ENCODE measurements around the gene CCSAP. TPM values are rescaled to one million over a fixed set of nuclear protein-coding genes. Genes with fewer than 3 reads are reported as not detected.

Gene CCSAP
- total and polyA plus RNA-seq, 9 donors = 3.3 to 9.2 (median 6.4) TPM

GRCh38 chr1:229309684-229310083, 33.2 kb downstream of the CCSAP start:
- Histone ChIP-seq H3K4me3 (no peak overlapping the region), H3K27me3 (no peaks in the 10 kb centered on the region), H3K27ac (no peak overlapping the region), H3K36me3 (no peaks in the 10 kb centered on the region), H3K4me1 (ENCODE audit: insufficient read depth) (no peaks in the 10 kb centered on the region), H3K9me3 (no peaks in the 10 kb centered on the region)
- no peak for DNase-seq
- intact Hi-C loops (cut with DNase I) = no loop called here
- TF ChIP-seq EP300 (IDR thresholded peaks at IDR 0.05) (no peak), POLR2A (IDR thresholded peaks at IDR 0.05) (no peak)
- TF ChIP-seq, protein P1, sequence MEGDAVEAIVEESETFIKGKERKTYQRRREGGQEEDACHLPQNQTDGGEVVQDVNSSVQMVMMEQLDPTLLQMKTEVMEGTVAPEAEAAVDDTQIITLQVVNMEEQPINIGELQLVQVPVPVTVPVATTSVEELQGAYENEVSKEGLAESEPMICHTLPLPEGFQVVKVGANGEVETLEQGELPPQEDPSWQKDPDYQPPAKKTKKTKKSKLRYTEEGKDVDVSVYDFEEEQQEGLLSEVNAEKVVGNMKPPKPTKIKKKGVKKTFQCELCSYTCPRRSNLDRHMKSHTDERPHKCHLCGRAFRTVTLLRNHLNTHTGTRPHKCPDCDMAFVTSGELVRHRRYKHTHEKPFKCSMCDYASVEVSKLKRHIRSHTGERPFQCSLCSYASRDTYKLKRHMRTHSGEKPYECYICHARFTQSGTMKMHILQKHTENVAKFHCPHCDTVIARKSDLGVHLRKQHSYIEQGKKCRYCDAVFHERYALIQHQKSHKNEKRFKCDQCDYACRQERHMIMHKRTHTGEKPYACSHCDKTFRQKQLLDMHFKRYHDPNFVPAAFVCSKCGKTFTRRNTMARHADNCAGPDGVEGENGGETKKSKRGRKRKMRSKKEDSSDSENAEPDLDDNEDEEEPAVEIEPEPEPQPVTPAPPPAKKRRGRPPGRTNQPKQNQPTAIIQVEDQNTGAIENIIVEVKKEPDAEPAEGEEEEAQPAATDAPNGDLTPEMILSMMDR (IDR thresholded peaks at IDR 0.05) = no peak
- 89 to 98% (median 94%) methylated on average over 2 of the region's 2 CpGs for WGBS, 3 donors

DNA sequence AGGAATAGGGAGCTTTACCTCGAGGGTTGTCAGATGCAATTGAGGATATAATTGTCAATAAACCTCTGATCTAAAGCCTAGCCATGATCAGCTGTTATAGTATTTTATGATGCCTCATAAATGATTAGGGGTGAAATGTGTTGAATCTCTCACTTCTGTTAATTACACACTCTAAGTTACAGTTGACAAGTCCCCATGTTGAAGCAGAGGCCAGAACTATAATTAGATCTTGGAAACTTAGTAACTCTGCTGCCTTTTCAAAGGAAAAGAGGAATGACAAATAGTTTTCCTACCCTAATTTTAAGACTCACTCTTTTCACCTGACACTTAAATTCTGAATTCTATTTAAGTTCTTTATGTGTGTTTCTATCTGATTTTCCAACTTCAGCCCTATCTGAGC, 33.8 kb downstream of the CCSAP start:
- no peak overlapping the region for H3K4me3 ChIP-seq
- H3K36me3 ChIP-seq = no peaks in the 10 kb centered on the region
- no peaks in the 10 kb centered on the region for H3K9me3 ChIP-seq
- intact Hi-C loops (cut with DNase I) = no loop called here
- no peak overlapping the region for H3K27ac ChIP-seq
- TF ChIP-seq, protein P1 (IDR thresholded peaks at IDR 0.05) = no peak
- TF ChIP-seq POLR2A (IDR thresholded peaks at IDR 0.05) (no peak), EP300 (IDR thresholded peaks at IDR 0.05) (no peak)
- H3K4me1 ChIP-seq (ENCODE audit: insufficient read depth) = no peaks in the 10 kb centered on the region
- WGBS, 3 donors = 56 to 67% (median 58%) methylated on average over 1 of the region's 1 CpG
- H3K27me3 ChIP-seq = no peaks in the 10 kb centered on the region
- no peak for DNase-seq

DNA sequence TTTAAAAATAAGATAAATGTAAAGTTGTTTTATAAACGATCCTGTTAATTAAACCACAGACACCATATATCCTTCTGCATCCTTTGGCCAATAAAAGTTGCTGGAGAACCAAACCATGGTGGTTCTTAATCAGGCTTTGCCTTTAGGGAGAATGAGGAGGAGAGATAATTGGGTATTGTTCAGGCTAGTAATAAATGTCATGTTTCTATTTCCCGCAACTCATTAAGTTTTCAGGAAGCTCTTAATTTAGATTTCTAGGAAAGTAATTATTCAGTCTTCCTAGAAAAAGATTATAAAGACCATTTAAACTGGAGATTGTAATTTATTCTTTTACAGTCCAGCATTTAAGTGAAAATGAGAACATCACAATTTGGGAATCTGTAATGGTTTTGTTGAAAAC, 37.5 kb downstream of the CCSAP start:
- H3K27ac ChIP-seq = no peak overlapping the region
- H3K4me3 ChIP-seq = no peak overlapping the region
- no peaks in the 10 kb centered on the region for H3K9me3 ChIP-seq
- 69 to 73% (median 70%) methylated on average over 2 of the region's 2 CpGs for WGBS, 3 donors
- no peaks in the 10 kb centered on the region for H3K36me3 ChIP-seq
- DNase-seq = no peak
- intact Hi-C loops (cut with DNase I) = no loop called here
- H3K27me3 ChIP-seq = no peaks in the 10 kb centered on the region
- H3K4me1 ChIP-seq (ENCODE audit: insufficient read depth) = peaks cover 2% of the 10 kb centered on the region
- TF ChIP-seq, protein P1 (IDR thresholded peaks at IDR 0.05) = no peak
- TF ChIP-seq POLR2A (IDR thresholded peaks at IDR 0.05) = no peak
- no peak for TF ChIP-seq EP300 (IDR thresholded peaks at IDR 0.05)

GRCh38 chr1:229303855-229304254, 39.0 kb downstream of the CCSAP start:
- DNase-seq = no peak
- no peak overlapping the region for H3K27ac ChIP-seq
- intact Hi-C loops (cut with DNase I) = no loop called here
- H3K9me3 ChIP-seq = no peaks in the 10 kb centered on the region
- H3K4me3 ChIP-seq = no peak overlapping the region
- H3K4me1 ChIP-seq (ENCODE audit: insufficient read depth) = peaks cover 2% of the 10 kb centered on the region
- WGBS, 3 donors = 93 to 95% (median 94%) methylated on average over 4 of the region's 4 CpGs
- H3K36me3 ChIP-seq = no peaks in the 10 kb centered on the region
- H3K27me3 ChIP-seq = no peaks in the 10 kb centered on the region
- no peak for TF ChIP-seq EP300 (IDR thresholded peaks at IDR 0.05)
- no peak for TF ChIP-seq POLR2A (IDR thresholded peaks at IDR 0.05)
- TF ChIP-seq, protein P1 (IDR thresholded peaks at IDR 0.05) = no peak
